IMR-90 (cell line): ENCODE results near the gene CCDC120. TPM values are rescaled to one million over a fixed set of nuclear protein-coding genes. Genes with fewer than 3 reads are reported as not detected.
A peak's percentile ranks its signal among the peaks of the same experiment; 100 is the strongest.

ENCODE experiments used
- ATAC-seq: fragments of 200-7000 bp; cut with Tn5 transposase; 2 replicates; pipeline ENCODE4 v1.9.1; 2020; ENCODE audit warnings: low read depth, mild to moderate bottlenecking, moderate library complexity
- BruUV-seq: library from RNA; stranded (reverse); fragments of 400-500 nt; replicated peaks from 2 replicates; lab custom pipeline; 2021; lab: Mats Ljungman, UMichigan
- CTCF ChIA-PET: fragments of 300-600 bp; formaldehyde crosslinking; extraction: SDS; loops from one replicate; lab custom pipeline; 2021; ENCODE audit warnings: antibody characterized with exemption; lab: Yijun Ruan, JAX
- POLR2A ChIA-PET: fragments of 300-600 bp; sonication (Branson Sonifier 250); formaldehyde crosslinking; loops from one replicate; lab custom pipeline; 2022; ENCODE audit warnings: antibody characterized with exemption; ENCODE audit not compliant: unreplicated experiment; lab: Charles Lee
- DNase-seq: peaks from one replicate; pipeline ENCODE4 v3.0.0; 2013
- H2AFZ ChIP-seq: replicated peaks from 2 replicates; pipeline ENCODE3; 2013; ENCODE audit warnings: low read length, mild to moderate bottlenecking; ENCODE audit not compliant: poor library complexity
- H2AK5ac ChIP-seq: 2 replicates; pipeline ENCODE4 v1.6.1; 2013; ENCODE audit warnings: low read depth, low read length, inconsistent platforms
- H2AK9ac ChIP-seq: replicated peaks from 2 replicates; pipeline ENCODE3; 2013; ENCODE audit warnings: mild to moderate bottlenecking, low read depth, low read length, moderate library complexity; ENCODE audit not compliant: poor library complexity
- H2BK120ac ChIP-seq: 2 replicates; pipeline ENCODE4 v1.6.1; 2013; ENCODE audit warnings: low read depth, low read length, inconsistent platforms
- H2BK15ac ChIP-seq: 3 replicates; pipeline ENCODE4 v1.6.1; 2013; ENCODE audit warnings: low read depth, low read length, inconsistent platforms
- H2BK20ac ChIP-seq: 2 replicates; pipeline ENCODE4 v1.6.1; 2013; ENCODE audit warnings: low read depth, mild to moderate bottlenecking, inconsistent platforms, low read length, moderate library complexity
- H2BK5ac ChIP-seq: 2 replicates; pipeline ENCODE4 v1.6.1; 2013; ENCODE audit warnings: mild to moderate bottlenecking, low read depth, low read length, inconsistent platforms; ENCODE audit not compliant: poor library complexity, severe bottlenecking
- H3K14ac ChIP-seq: replicated peaks from 2 replicates; pipeline ENCODE4 v1.6.1; 2013; ENCODE audit warnings: low read depth, low read length, inconsistent platforms
- H3K18ac ChIP-seq: 2 replicates; pipeline ENCODE4 v1.6.1; 2013; ENCODE audit warnings: low read depth, low read length, control low read depth
- H3K23ac ChIP-seq: 2 replicates; pipeline ENCODE4 v1.6.1; 2013; ENCODE audit warnings: low read depth, low read length, inconsistent platforms
- H3K27ac ChIP-seq: 2 replicates; pipeline ENCODE4 v1.5.1; 2013; ENCODE audit warnings: mild to moderate bottlenecking, control low read depth, low read length; ENCODE audit not compliant: insufficient read depth
- H3K27me3 ChIP-seq: 2 replicates; pipeline ENCODE4 v1.6.1; 2013; ENCODE audit warnings: low read length; ENCODE audit not compliant: control insufficient read depth, insufficient read depth
- H3K36me3 ChIP-seq: 2 replicates; pipeline ENCODE4 v1.6.1; 2013; ENCODE audit warnings: low read length, mixed read lengths; ENCODE audit not compliant: control insufficient read depth, insufficient read depth
- H3K4ac ChIP-seq: 2 replicates; pipeline ENCODE4 v1.6.1; 2013; ENCODE audit warnings: low read depth, low read length, inconsistent platforms
- H3K4me1 ChIP-seq: 2 replicates; pipeline ENCODE4 v1.6.1; 2013; ENCODE audit warnings: low read length, mixed read lengths; ENCODE audit not compliant: control insufficient read depth, insufficient read depth
- H3K4me2 ChIP-seq: 2 replicates; pipeline ENCODE4 v1.6.1; 2013; ENCODE audit warnings: low read depth, mild to moderate bottlenecking, control low read depth, low read length, moderate library complexity
- H3K4me3 ChIP-seq: 2 replicates; pipeline ENCODE4 v1.5.1; 2013; ENCODE audit warnings: low read depth, mild to moderate bottlenecking, control low read depth, low read length, moderate library complexity; ENCODE audit not compliant: insufficient read depth
- H3K56ac ChIP-seq: 2 replicates; pipeline ENCODE4 v1.6.1; 2013; ENCODE audit warnings: low read length, inconsistent platforms; ENCODE audit not compliant: insufficient read depth; ENCODE audit errors: extremely low read depth
- H3K79me1 ChIP-seq, 2 experiments: 2 replicates each; pipeline ENCODE4 v1.6.1; 2013; ENCODE audit warnings: low read length in 2 of 2, inconsistent platforms in 1 of 2, low read depth in 1 of 2
- H3K9ac ChIP-seq: 2 replicates; pipeline ENCODE4 v1.6.1; 2013; ENCODE audit warnings: low read depth, low read length, control low read depth
- H3K9me1 ChIP-seq: 2 replicates; pipeline ENCODE4 v1.6.1; 2013; ENCODE audit warnings: low read length, inconsistent platforms; ENCODE audit not compliant: insufficient read depth
- H3K9me3 ChIP-seq: 2 replicates; pipeline ENCODE4 v1.6.1; 2013; ENCODE audit warnings: low read length; ENCODE audit not compliant: control insufficient read depth, insufficient read depth
- H4K20me1 ChIP-seq: 2 replicates; pipeline ENCODE4 v1.6.1; 2013; ENCODE audit warnings: low read length, inconsistent platforms; ENCODE audit not compliant: insufficient read depth
- H4K5ac ChIP-seq: 2 replicates; pipeline ENCODE4 v1.6.1; 2013; ENCODE audit warnings: mild to moderate bottlenecking, low read depth, low read length, control low read depth
- H4K8ac ChIP-seq, 2 experiments: 2 replicates each; pipeline ENCODE4 v1.6.1; 2013; ENCODE audit warnings: low read depth in 2 of 2, low read length in 2 of 2, control low read depth in 1 of 2, inconsistent platforms in 1 of 2
- H4K91ac ChIP-seq: 2 replicates; pipeline ENCODE4 v1.6.1; 2013; ENCODE audit warnings: low read depth, low read length, inconsistent platforms; ENCODE audit not compliant: insufficient read depth
- CEBPB ChIP-seq: IDR thresholded peaks from 2 replicates; pipeline ENCODE4 v1.6.1; 2012; ENCODE audit warnings: low read depth, low read length, improper control_type of control experiment
- CHD1 ChIP-seq: IDR thresholded peaks from 2 replicates; pipeline ENCODE4 v1.6.1; 2012; ENCODE audit warnings: low read depth, low read length, improper control_type of control experiment
- ELK1 ChIP-seq: fragments of 150-350 bp; IDR thresholded peaks from 2 replicates; pipeline ENCODE4 v1.6.1; 2016; ENCODE audit warnings: low read depth, mild to moderate bottlenecking, low read length, moderate library complexity, borderline replicate concordance
- FOS ChIP-seq: fragments of 150-350 bp; IDR thresholded peaks from 2 replicates; pipeline ENCODE4 v1.6.1; 2016; ENCODE audit warnings: low read depth, low read length
- MAFK ChIP-seq: IDR thresholded peaks from 2 replicates; pipeline ENCODE4 v1.6.1; 2012; ENCODE audit warnings: low read depth, low read length, improper control_type of control experiment
- MAZ ChIP-seq: IDR thresholded peaks from 2 replicates; pipeline ENCODE4 v1.6.1; 2012; ENCODE audit warnings: low read depth, mild to moderate bottlenecking, low read length, improper control_type of control experiment, moderate library complexity, borderline replicate concordance
- NFE2L2 ChIP-seq: fragments of 150-350 bp; IDR thresholded peaks from 2 replicates; pipeline ENCODE4 v1.6.1; 2016; ENCODE audit warnings: low read depth, mild to moderate bottlenecking, low read length
- RAD21 ChIP-seq: IDR thresholded peaks from 2 replicates; pipeline ENCODE4 v1.6.1; 2012; ENCODE audit warnings: low read length, improper control_type of control experiment
- RCOR1 ChIP-seq: IDR thresholded peaks from 2 replicates; pipeline ENCODE4 v1.6.1; 2012; ENCODE audit warnings: mild to moderate bottlenecking, low read length, improper control_type of control experiment; ENCODE audit not compliant: insufficient replicate concordance
- RFX5 ChIP-seq: IDR thresholded peaks from 2 replicates; pipeline ENCODE4 v1.8.0; 2012; ENCODE audit warnings: low read depth, mild to moderate bottlenecking, low read length, moderate library complexity
- SMC3 ChIP-seq: fragments of 150-350 bp; IDR thresholded peaks from 2 replicates; pipeline ENCODE4 v1.6.1; 2016; ENCODE audit warnings: low read depth, mild to moderate bottlenecking, antibody characterized with exemption, low read length, moderate library complexity
- WGBS, 2 experiments: methylation state at CpG; one replicate each; pipeline versions ENCODE4 v1.1.5 to v1.1.7; 2013; ENCODE audit warnings: missing lambda C conversion rate in 2 of 2; ENCODE audit not compliant: insufficient read length in 1 of 2; ENCODE audit errors: extremely low coverage in 2 of 2; 5-methylcytosine and 5-hydroxymethylcytosine counted together
- dilution Hi-C: fragments of 300-500 bp; cut with HindIII; formaldehyde crosslinking; loops from one replicate; pipeline ENCODE4 v1.14.3; 2018; ENCODE audit warnings: low sequenced_read_pairs; ENCODE audit not compliant: unreplicated experiment
- in situ Hi-C: fragments of 300-500 bp; cut with MboI; formaldehyde crosslinking; loops from 3 replicates; pipeline ENCODE4 v1.14.3; 2019; ENCODE audit warnings: low sequenced_read_pairs, inconsistent platforms, mixed read lengths
- intact Hi-C: fragments of 100-400 bp; cut with micrococcal nuclease; formaldehyde crosslinking; loops from 2 replicates; pipeline ENCODE4 v1.10.0; 2022
- polyA plus RNA-seq, 3 experiments: library from polyadenylated mRNA; depleted of rRNA; stranded (reverse); fragments of >200 nt; gene quantifications; 2 replicates each; pipeline ENCODE4 v1.2.3, GENCODE V29; 2012; ENCODE audit warnings: low replicate concordance in 1 of 3
- total RNA-seq: library from RNA; depleted of rRNA; stranded (reverse); fragments of >200 nt; gene quantifications from 2 replicates; pipeline ENCODE4 v1.2.3, GENCODE V29; 2012
- TF ChIP-seq, protein P1 (sequence below): conservative IDR thresholded peaks from 2 replicates; pipeline ENCODE4 v1.5.1; 2012; ENCODE audit warnings: mild to moderate bottlenecking, low read depth, low read length, improper control_type of control experiment

CCDC120 gene
- total and polyA plus RNA-seq, 2 of the 4 experiments (the other 2 are of a cell fraction) = 0.18 to 2.0 TPM

- Histone ChIP-seq H2BK20ac (peak overlapping the region; percentile 97), H3K4ac (peak overlapping the region; percentile 99), H4K91ac (peak overlapping the region; percentile 96), H3K9ac (peak overlapping the region; percentile 75), H2BK15ac (peak overlapping the region; percentile 94; the same call in 2 of the 3 replicates), H3K36me3 (peaks cover 34% of the 10 kb centered on the region), H3K9me1 (no peaks in the 10 kb centered on the region), H2AFZ (peak overlapping the region; percentile 27), H3K4me2 (peak overlapping the region; percentile 61), H3K79me1 (peaks cover 0 to 33% of the 10 kb centered on the region in 2 experiments; a peak in 2 of 4 replicates), H3K27ac (peak overlapping the region; percentile 99), H3K27me3 (no peaks in the 10 kb centered on the region), H3K4me1 (peaks cover 16% of the 10 kb centered on the region), H3K14ac (peak overlapping the region; percentile 98), H3K23ac (peak overlapping the region; percentile 96), H3K18ac (peak overlapping the region; percentile 96), H4K8ac (peak overlapping the region; percentile 85 to 96), H3K9me3 (no peaks in the 10 kb centered on the region), H3K56ac (peak overlapping the region; percentile 80), H3K4me3 (peak overlapping the region; percentile 16), H4K5ac (peak overlapping the region; percentile 90), H2BK5ac (peak overlapping the region; percentile 98), H2AK5ac (peak overlapping the region; percentile 97), H2BK120ac (peak overlapping the region; percentile 96), H4K20me1 (no peaks in the 10 kb centered on the region), H2AK9ac (peak overlapping the region; percentile 93)
- dilution Hi-C loops = no loop called here
- ATAC-seq (peak; percentile 33), DNase-seq (peak; percentile 94)
- BruUV-seq = no TSS peak
- POLR2A ChIA-PET = no interaction called here
- TF ChIP-seq FOS = peak; percentile 44; the same call in 1 of the 2 replicates
- peak; percentile 95 for TF ChIP-seq CEBPB
- peak; percentile 98 for TF ChIP-seq MAFK
- no peak for TF ChIP-seq CHD1
- TF ChIP-seq RAD21 = peak; percentile 36; the same call in 1 of the 2 replicates
- TF ChIP-seq SMC3 = 0 out of 2 replicates have a peak, but pooled peaks have one; percentile 16
- no peak for TF ChIP-seq ELK1
- peak; percentile 93 for TF ChIP-seq MAZ
- peak; percentile 100 for TF ChIP-seq NFE2L2
- no peak for TF ChIP-seq RFX5
- TF ChIP-seq RCOR1 = no peak
- TF ChIP-seq, protein P1, sequence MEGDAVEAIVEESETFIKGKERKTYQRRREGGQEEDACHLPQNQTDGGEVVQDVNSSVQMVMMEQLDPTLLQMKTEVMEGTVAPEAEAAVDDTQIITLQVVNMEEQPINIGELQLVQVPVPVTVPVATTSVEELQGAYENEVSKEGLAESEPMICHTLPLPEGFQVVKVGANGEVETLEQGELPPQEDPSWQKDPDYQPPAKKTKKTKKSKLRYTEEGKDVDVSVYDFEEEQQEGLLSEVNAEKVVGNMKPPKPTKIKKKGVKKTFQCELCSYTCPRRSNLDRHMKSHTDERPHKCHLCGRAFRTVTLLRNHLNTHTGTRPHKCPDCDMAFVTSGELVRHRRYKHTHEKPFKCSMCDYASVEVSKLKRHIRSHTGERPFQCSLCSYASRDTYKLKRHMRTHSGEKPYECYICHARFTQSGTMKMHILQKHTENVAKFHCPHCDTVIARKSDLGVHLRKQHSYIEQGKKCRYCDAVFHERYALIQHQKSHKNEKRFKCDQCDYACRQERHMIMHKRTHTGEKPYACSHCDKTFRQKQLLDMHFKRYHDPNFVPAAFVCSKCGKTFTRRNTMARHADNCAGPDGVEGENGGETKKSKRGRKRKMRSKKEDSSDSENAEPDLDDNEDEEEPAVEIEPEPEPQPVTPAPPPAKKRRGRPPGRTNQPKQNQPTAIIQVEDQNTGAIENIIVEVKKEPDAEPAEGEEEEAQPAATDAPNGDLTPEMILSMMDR = peak; percentile 44
- no CpG with 5 or more reads among the region's 9 CpGs for WGBS, 2 experiments
- CTCF ChIA-PET = no interaction called here
- intact Hi-C loops = loop anchor here (5.0 kb wide), 1 partner anchor 122 kb away; the partner anchor contains the start of gene PIM2
- in situ Hi-C loops = no loop called here
These were observed 19.0 kb upstream of the CCDC120 start for GRCh38 chrX:49039598-49040375.
